ENCODE data around the gene ITGA7. TPM values are rescaled to one million over a fixed set of nuclear protein-coding genes. Genes with fewer than 3 reads are reported as not detected.

ITGA7 gene
- total and polyA plus RNA-seq, 5 donors from 2014 or later = 0.29 to 0.76 TPM; not detected in 3

DNA sequence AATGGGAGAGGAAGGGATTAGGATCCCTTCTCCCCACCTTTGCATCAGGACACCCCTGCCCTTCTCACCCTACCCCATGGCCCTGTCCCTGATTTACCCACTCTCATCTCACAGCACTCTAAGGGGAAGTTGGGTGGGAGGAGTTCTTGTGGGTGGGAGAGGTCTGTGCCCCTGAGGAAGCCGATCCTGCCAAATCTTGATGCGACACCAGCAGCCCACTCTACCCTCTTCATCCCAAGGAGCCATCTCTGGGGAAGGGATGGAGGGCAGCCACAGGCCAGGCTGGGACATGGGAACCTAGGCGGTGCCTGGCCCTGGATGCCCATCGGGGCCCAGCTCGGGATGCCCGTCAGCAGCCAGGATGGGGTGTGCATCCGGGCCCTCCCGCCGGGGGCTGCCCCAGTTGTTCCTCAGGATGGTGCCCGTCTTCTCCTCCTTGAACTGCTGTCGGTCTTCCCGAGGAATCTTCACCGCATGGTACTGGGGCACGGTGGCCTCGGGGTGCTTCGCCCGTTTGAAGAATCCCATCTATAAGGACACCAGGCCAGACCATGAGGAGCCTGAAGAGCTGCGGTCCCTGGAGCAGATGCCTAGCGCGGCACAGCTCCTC is 22.8 kb downstream of the ITGA7 start:
- Mint-ChIP-seq H3K27ac (no peak overlapping the region), H3K36me3 (no peaks in the 10 kb centered on the region), H3K4me1 (peaks cover 0 to 17% (median 0%) of the 10 kb centered on the region in 4 donors), H3K27me3 (peaks cover 20% of the 10 kb centered on the region), H3K4me3 (no peak overlapping the region), H3K9me3 (peaks cover 0 to 2% (median 0%) of the 10 kb centered on the region in 7 donors)
- H3K36me3 ChIP-seq (ENCODE audit: control insufficient read depth, insufficient read depth, low read length) = no peaks in the 10 kb centered on the region
- H3K9me3 ChIP-seq (ENCODE audit: control insufficient read depth in 2 of 2, low read length in 2 of 2) = no peaks in the 10 kb centered on the region
- no peak overlapping the region for H3K27ac ChIP-seq (ENCODE audit: insufficient read depth, low read length, poor library complexity, severe bottlenecking)
- H3K4me1 ChIP-seq (ENCODE audit: control insufficient read depth, insufficient read depth, low read length, poor library complexity, severe bottlenecking) = no peaks in the 10 kb centered on the region
- DNase-seq = no peak
- H3K27me3 ChIP-seq (ENCODE audit: control insufficient read depth, insufficient read depth, low read length) = peaks cover 6% of the 10 kb centered on the region
- H3K4me3 ChIP-seq (ENCODE audit: low read depth, low read length) = no peak overlapping the region
- no peak for ATAC-seq (ENCODE audit: low read depth in 2 of 2)

- Histone ChIP-seq H3K27me3 (ENCODE audit: control insufficient read depth, insufficient read depth, low read length) (peaks cover 9% of the 10 kb centered on the region), H3K27ac (ENCODE audit: insufficient read depth, low read length, poor library complexity, severe bottlenecking) (no peak overlapping the region), H3K4me1 (ENCODE audit: control insufficient read depth, insufficient read depth, low read length, poor library complexity, severe bottlenecking) (no peaks in the 10 kb centered on the region), H3K36me3 (ENCODE audit: control insufficient read depth, insufficient read depth, low read length) (no peaks in the 10 kb centered on the region), H3K4me3 (ENCODE audit: low read depth, low read length) (no peak overlapping the region), H3K9me3 (ENCODE audit: control insufficient read depth in 2 of 2, low read length in 2 of 2) (no peaks in the 10 kb centered on the region)
- DNase-seq (no peak), ATAC-seq (ENCODE audit: low read depth in 2 of 2) (no peak)
- no peak overlapping the region for H3K27ac Mint-ChIP-seq
- peak overlapping the region in 1 of 4 donors; percentile 34 for H3K4me3 Mint-ChIP-seq
- H3K36me3 Mint-ChIP-seq = no peaks in the 10 kb centered on the region
- peaks cover 27% of the 10 kb centered on the region for H3K27me3 Mint-ChIP-seq
- H3K9me3 Mint-ChIP-seq = peaks cover 0 to 2% (median 0%) of the 10 kb centered on the region in 7 donors
- H3K4me1 Mint-ChIP-seq = peaks cover 0 to 17% (median 0%) of the 10 kb centered on the region in 4 donors
These were observed 24.0 kb downstream of the ITGA7 start for GRCh38 chr12:55683676-55684075.

GRCh38 chr12:55682087-55682796 is 25.5 kb downstream of the ITGA7 start:
- peaks cover 9% of the 10 kb centered on the region for H3K27me3 ChIP-seq (ENCODE audit: control insufficient read depth, insufficient read depth, low read length)
- no peak overlapping the region for H3K27ac ChIP-seq (ENCODE audit: insufficient read depth, low read length, poor library complexity, severe bottlenecking)
- no peaks in the 10 kb centered on the region for H3K36me3 ChIP-seq (ENCODE audit: control insufficient read depth, insufficient read depth, low read length)
- H3K4me3 Mint-ChIP-seq = no peak overlapping the region
- H3K27me3 Mint-ChIP-seq = peaks cover 27% of the 10 kb centered on the region
- no peaks in the 10 kb centered on the region for H3K36me3 Mint-ChIP-seq
- H3K4me3 ChIP-seq (ENCODE audit: low read depth, low read length) = no peak overlapping the region
- H3K9me3 Mint-ChIP-seq = peaks cover 0 to 2% (median 0%) of the 10 kb centered on the region in 7 donors
- H3K9me3 ChIP-seq (ENCODE audit: control insufficient read depth in 2 of 2, low read length in 2 of 2) = no peaks in the 10 kb centered on the region
- H3K4me1 Mint-ChIP-seq = peaks cover 0 to 12% (median 0%) of the 10 kb centered on the region in 4 donors
- DNase-seq (no peak), ATAC-seq (ENCODE audit: low read depth in 2 of 2) (no peak)
- no peak overlapping the region for H3K27ac Mint-ChIP-seq
- no peaks in the 10 kb centered on the region for H3K4me1 ChIP-seq (ENCODE audit: control insufficient read depth, insufficient read depth, low read length, poor library complexity, severe bottlenecking)

DNA sequence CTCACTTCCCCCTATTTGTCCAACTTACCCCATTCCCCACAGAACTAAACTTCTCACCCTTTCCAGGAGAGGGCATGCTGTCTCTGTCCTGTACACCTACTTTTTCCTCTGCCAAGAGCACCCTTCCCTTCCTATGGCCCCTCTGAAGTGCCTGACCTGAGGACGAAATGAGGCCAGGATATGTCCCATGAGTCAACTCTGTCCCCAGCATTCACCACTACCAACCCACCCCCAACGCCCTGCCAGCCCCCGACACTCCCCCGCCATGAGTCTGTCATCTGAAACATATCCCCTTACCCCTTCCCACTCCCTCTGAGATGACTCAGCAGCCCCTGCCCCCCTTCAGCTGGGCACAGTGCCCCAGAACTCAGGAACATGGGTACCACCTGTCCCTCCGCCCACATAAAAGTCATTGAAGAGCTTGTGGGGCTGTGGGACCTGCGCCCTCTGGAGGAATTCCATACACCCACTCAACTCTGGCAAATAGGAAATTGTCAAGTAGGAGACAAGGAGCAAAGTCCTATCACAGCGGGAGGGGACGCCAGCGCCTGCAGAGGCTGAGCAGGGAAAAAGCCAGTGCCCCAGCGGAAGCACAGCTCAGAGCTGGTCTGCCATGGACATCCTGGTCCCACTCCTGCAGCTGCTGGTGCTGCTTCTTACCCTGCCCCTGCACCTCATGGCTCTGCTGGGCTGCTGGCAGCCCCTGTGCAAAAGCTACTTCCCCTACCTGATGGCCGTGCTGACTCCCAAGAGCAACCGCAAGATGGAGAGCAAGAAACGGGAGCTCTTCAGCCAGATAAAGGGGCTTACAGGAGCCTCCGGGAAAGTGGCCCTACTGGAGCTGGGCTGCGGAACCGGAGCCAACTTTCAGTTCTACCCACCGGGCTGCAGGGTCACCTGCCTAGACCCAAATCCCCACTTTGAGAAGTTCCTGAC is 26.3 kb downstream of the ITGA7 start:
- Mint-ChIP-seq H3K36me3 (no peaks in the 10 kb centered on the region), H3K9me3 (peaks cover 0 to 2% (median 0%) of the 10 kb centered on the region in 7 donors), H3K27ac (no peak overlapping the region), H3K4me1 (peaks cover 0 to 8% (median 0%) of the 10 kb centered on the region in 4 donors), H3K27me3 (peaks cover 32% of the 10 kb centered on the region), H3K4me3 (no peak overlapping the region)
- H3K27me3 ChIP-seq (ENCODE audit: control insufficient read depth, insufficient read depth, low read length) = peaks cover 11% of the 10 kb centered on the region
- no peak overlapping the region for H3K27ac ChIP-seq (ENCODE audit: insufficient read depth, low read length, poor library complexity, severe bottlenecking)
- H3K4me3 ChIP-seq (ENCODE audit: low read depth, low read length) = no peak overlapping the region
- DNase-seq (no peak), ATAC-seq (ENCODE audit: low read depth in 2 of 2) (no peak)
- H3K9me3 ChIP-seq (ENCODE audit: control insufficient read depth in 2 of 2, low read length in 2 of 2) = no peaks in the 10 kb centered on the region
- H3K4me1 ChIP-seq (ENCODE audit: control insufficient read depth, insufficient read depth, low read length, poor library complexity, severe bottlenecking) = no peaks in the 10 kb centered on the region
- no peaks in the 10 kb centered on the region for H3K36me3 ChIP-seq (ENCODE audit: control insufficient read depth, insufficient read depth, low read length)

GRCh38 chr12:55679691-55680090 is 28.0 kb downstream of the ITGA7 start:
- ATAC-seq (ENCODE audit: low read depth in 2 of 2) (no peak), DNase-seq (no peak)
- Histone ChIP-seq H3K27me3 (ENCODE audit: control insufficient read depth, insufficient read depth, low read length) (peaks cover 12% of the 10 kb centered on the region), H3K9me3 (ENCODE audit: control insufficient read depth in 2 of 2, low read length in 2 of 2) (no peaks in the 10 kb centered on the region), H3K4me3 (ENCODE audit: low read depth, low read length) (no peak overlapping the region), H3K36me3 (ENCODE audit: control insufficient read depth, insufficient read depth, low read length) (no peaks in the 10 kb centered on the region), H3K27ac (ENCODE audit: insufficient read depth, low read length, poor library complexity, severe bottlenecking) (no peak overlapping the region), H3K4me1 (ENCODE audit: control insufficient read depth, insufficient read depth, low read length, poor library complexity, severe bottlenecking) (no peaks in the 10 kb centered on the region)
- peaks cover 43% of the 10 kb centered on the region for H3K27me3 Mint-ChIP-seq
- no peak overlapping the region for H3K27ac Mint-ChIP-seq
- peaks cover 0 to 8% (median 0%) of the 10 kb centered on the region in 4 donors for H3K4me1 Mint-ChIP-seq
- H3K36me3 Mint-ChIP-seq = no peaks in the 10 kb centered on the region
- H3K4me3 Mint-ChIP-seq = no peak overlapping the region
- H3K9me3 Mint-ChIP-seq = no peaks in the 10 kb centered on the region

DNA sequence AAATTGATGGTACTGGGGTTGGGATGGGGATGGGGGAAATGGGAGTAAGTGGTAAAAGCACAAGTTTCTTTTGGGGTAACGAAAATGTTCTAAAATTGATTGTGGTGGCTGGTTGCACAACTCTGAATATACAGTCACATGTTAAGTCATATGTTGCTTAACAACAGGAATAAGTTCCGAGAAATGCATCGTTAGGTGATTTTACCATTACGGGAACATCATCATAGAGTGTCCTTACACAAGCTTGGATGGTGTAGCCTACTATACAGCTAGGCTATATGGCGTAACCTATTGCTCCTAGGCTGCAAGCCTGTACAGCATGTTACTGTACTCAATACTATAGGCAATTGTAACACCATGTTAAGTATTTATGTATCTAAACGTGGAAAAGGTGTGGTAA is 31.0 kb downstream of the ITGA7 start:
- peaks cover 0 to 7% (median 0%) of the 10 kb centered on the region in 4 donors for H3K4me1 Mint-ChIP-seq
- ATAC-seq (ENCODE audit: low read depth in 2 of 2) = no peak
- H3K4me1 ChIP-seq (ENCODE audit: control insufficient read depth, insufficient read depth, low read length, poor library complexity, severe bottlenecking) = no peaks in the 10 kb centered on the region

DNA sequence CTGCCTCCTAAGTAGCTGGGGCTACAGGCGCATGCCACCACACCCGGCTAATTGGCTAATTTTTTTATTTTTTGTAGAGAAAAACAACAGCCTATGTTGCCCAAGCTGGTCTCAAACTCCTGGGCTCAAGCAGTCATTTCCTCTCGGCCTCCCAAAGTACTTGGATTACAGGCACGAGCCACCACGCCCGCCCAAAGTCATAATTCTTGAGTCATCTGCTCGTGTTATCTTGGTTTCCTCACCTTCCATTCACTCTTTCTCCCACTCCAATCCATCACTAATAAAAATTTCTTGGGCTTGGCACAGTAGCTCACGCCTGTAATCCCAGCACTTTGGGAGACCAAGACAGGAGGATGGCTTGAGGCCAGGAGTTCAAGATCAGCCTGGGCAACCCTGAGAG is 32.0 kb downstream of the ITGA7 start:
- DNase-seq (no peak), ATAC-seq (ENCODE audit: low read depth in 2 of 2) (no peak)
- H3K36me3 Mint-ChIP-seq = no peaks in the 10 kb centered on the region
- H3K4me1 Mint-ChIP-seq = no peaks in the 10 kb centered on the region
- no peaks in the 10 kb centered on the region for H3K9me3 Mint-ChIP-seq
- no peak overlapping the region for H3K4me3 Mint-ChIP-seq
- Histone ChIP-seq H3K4me1 (ENCODE audit: control insufficient read depth, insufficient read depth, low read length, poor library complexity, severe bottlenecking) (no peaks in the 10 kb centered on the region), H3K27ac (ENCODE audit: insufficient read depth, low read length, poor library complexity, severe bottlenecking) (no peak overlapping the region), H3K27me3 (ENCODE audit: control insufficient read depth, insufficient read depth, low read length) (peaks cover 11% of the 10 kb centered on the region), H3K4me3 (ENCODE audit: low read depth, low read length) (no peak overlapping the region), H3K9me3 (ENCODE audit: control insufficient read depth in 2 of 2, low read length in 2 of 2) (no peaks in the 10 kb centered on the region), H3K36me3 (ENCODE audit: control insufficient read depth, insufficient read depth, low read length) (no peaks in the 10 kb centered on the region)
- peaks cover 41% of the 10 kb centered on the region for H3K27me3 Mint-ChIP-seq
- peak overlapping the region in 1 of 3 donors; percentile 62 for H3K27ac Mint-ChIP-seq

More for the DNA sequence above, 31.0 kb downstream of the ITGA7 start:
- no peaks in the 10 kb centered on the region for H3K36me3 Mint-ChIP-seq
- Histone ChIP-seq H3K36me3 (ENCODE audit: control insufficient read depth, insufficient read depth, low read length) (no peaks in the 10 kb centered on the region), H3K27ac (ENCODE audit: insufficient read depth, low read length, poor library complexity, severe bottlenecking) (no peak overlapping the region), H3K27me3 (ENCODE audit: control insufficient read depth, insufficient read depth, low read length) (peaks cover 11% of the 10 kb centered on the region), H3K9me3 (ENCODE audit: control insufficient read depth in 2 of 2, low read length in 2 of 2) (no peaks in the 10 kb centered on the region), H3K4me3 (ENCODE audit: low read depth, low read length) (no peak overlapping the region)
- DNase-seq = no peak
- no peak overlapping the region for H3K27ac Mint-ChIP-seq
- no peak overlapping the region for H3K4me3 Mint-ChIP-seq
- H3K27me3 Mint-ChIP-seq = peaks cover 44% of the 10 kb centered on the region
- no peaks in the 10 kb centered on the region for H3K9me3 Mint-ChIP-seq

All from CD4-positive, CD25-positive, alpha-beta regulatory T cell (primary cell).